HG03521 (cell line): ENCODE data around the gene MEP1B.

Source experiments
- ATAC-seq: cut with Tn5 transposase; IDR thresholded peaks from one replicate; pipeline ENCODE4 v1.9.1; 2021; ENCODE audit warnings: mild to moderate bottlenecking, moderate library complexity; ENCODE audit not compliant: unreplicated experiment

Gene MEP1B

DNA sequence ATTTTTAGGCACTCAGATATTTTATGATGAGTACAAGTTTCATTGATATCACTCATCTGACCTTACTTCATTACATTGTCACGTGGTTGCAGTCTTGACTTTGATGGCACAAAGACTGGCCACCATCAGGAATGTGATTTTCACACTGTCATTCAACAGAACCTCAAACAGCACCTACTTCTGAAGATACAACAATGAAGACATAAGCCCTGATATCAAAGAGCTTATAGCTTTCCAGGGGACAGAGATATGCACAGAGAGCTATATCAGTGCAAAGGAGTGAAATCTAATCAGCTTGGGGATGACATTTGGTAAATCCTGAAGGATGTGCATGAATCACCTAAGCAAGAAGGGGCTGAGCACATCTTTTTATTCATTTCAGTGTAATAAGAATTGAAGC is 72.3 kb downstream of the MEP1B start:
- no peak for ATAC-seq

DNA sequence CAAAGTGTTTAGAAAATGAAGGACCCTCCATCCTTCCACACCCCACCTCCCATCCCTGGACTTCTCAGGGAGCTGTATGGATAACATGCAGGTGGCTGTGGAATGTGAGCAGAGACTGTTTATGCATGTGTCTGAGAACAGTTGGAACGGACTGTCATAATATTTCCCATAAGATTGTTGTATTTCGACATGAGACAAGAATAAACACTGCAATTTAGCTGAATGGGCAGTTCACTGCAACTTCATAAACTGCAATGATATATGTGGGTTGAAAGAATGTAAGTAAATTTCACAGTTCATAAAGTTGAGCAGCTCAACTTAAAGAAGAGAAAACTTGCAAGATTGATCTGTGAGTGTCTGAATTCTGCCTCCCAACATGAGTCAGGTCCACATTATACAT is 74.6 kb downstream of the MEP1B start:
- no peak for ATAC-seq

DNA sequence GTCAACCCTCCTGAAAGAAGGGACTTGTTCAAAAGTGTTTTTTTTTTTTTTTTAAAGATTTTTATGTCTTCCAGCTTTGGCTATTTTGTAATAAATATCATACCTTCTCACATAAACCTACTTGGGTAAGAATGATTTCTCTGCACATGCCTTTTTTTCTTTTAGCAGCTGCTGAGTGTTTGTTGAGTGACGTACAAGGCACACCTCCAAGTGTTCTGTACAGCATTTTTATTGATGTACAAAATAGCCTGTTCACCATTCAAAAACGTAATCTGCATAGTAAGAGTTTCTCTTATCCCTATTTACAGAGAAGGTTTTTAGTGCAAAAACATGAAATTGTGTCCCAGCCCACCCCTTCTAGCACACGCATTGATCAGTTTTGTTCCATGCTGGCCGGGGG is 77.6 kb downstream of the MEP1B start:
- ATAC-seq, result no peak
